CD4-positive, alpha-beta T cell treated with Interleukin-2 at 100 ng/mL for 4 hours (primary cell): ENCODE results near the gene POM121.
"Not testable (repeated sequence)": the region's sequence is repeated elsewhere in the genome, so short reads cannot be mapped to it uniquely, and the experiment has no call there.

Experiments used
- DNase-seq: peaks from one replicate; pipeline ENCODE4 v3.0.0-alpha.2; 2020; ENCODE audit warnings: low spot score

Gene POM121

GRCh38 chr7:72997447-72997846 is 72.6 kb downstream of the POM121 start:
- DNase-seq = not testable (repeated sequence)

- DNase-seq = not testable (repeated sequence)
These were observed 73.1 kb downstream of the POM121 start for GRCh38 chr7:72997887-72998468.
